ENCODE measurements around the gene MTG2. TPM values are rescaled to one million over a fixed set of nuclear protein-coding genes. Genes with fewer than 3 reads are reported as not detected.

The MTG2 gene
- total and polyA plus RNA-seq, 2 of the 13 experiments (the other 11 are each of a cell fraction or from before 2014, with no cell fraction given) = 20.4 to 37.8 TPM

DNA sequence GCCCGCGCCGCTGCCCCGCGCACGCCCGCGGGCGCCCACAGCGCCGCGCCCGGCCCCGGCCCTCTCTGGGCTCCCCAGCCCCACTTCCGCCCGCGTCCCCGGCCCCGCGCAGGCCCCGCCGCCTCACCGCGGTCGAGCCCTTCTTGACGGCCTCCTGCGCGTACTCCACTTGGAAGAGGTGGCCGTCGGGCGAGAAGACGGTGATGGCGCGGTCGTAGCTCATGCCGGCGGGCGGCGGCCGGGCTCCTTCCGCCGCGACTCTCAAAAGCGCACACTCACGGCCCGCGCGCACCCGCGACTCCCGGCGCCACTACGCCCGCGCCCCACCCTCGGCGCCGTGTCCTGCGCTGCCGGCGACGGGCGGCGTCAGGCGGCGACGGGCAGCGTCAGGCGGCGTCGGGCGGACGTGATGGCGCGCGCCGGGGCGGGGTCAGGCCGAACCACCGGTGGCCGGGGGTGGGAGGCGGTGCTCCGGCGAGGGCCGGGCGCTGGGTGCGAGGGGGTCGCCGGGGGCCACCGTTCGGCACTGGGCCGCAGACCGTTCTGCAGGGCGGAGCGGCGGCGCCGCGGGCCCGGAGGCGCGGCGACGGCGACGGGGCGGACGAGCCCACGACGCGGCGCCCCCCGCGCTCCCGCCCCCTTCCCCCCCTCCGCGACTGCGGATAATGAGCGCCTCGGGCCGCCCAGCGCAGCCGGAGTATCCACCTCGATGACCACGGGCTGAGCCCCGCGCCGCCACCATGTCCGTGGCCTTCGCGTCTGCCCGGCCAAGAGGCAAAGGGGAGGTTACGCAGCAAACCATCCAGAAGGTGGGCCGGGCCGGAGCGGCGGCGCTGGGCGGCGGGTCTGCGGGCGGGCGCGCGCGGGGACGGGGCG lies 39.5 kb upstream of the MTG2 start, which contains the start of the genes PSMA7 and SS18L1 (continued):
- TF ChIP-seq, protein P1, sequence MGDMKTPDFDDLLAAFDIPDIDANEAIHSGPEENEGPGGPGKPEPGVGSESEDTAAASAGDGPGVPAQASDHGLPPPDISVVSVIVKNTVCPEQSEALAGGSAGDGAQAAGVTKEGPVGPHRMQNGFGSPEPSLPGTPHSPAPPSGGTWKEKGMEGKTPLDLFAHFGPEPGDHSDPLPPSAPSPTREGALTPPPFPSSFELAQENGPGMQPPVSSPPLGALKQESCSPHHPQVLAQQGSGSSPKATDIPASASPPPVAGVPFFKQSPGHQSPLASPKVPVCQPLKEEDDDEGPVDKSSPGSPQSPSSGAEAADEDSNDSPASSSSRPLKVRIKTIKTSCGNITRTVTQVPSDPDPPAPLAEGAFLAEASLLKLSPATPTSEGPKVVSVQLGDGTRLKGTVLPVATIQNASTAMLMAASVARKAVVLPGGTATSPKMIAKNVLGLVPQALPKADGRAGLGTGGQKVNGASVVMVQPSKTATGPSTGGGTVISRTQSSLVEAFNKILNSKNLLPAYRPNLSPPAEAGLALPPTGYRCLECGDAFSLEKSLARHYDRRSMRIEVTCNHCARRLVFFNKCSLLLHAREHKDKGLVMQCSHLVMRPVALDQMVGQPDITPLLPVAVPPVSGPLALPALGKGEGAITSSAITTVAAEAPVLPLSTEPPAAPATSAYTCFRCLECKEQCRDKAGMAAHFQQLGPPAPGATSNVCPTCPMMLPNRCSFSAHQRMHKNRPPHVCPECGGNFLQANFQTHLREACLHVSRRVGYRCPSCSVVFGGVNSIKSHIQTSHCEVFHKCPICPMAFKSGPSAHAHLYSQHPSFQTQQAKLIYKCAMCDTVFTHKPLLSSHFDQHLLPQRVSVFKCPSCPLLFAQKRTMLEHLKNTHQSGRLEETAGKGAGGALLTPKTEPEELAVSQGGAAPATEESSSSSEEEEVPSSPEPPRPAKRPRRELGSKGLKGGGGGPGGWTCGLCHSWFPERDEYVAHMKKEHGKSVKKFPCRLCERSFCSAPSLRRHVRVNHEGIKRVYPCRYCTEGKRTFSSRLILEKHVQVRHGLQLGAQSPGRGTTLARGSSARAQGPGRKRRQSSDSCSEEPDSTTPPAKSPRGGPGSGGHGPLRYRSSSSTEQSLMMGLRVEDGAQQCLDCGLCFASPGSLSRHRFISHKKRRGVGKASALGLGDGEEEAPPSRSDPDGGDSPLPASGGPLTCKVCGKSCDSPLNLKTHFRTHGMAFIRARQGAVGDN (CRISPR knock-in tag; IDR thresholded peaks at IDR 0.05) = peak; percentile 82
- TF ChIP-seq MAFG (CRISPR knock-in tag; IDR thresholded peaks at IDR 0.05) (no peak), ZNF713 (CRISPR knock-in tag; IDR thresholded peaks at IDR 0.05) (no peak), KMT2B (CRISPR knock-in tag; IDR thresholded peaks at IDR 0.05) (peak; percentile 80; the same call in 1 of the 2 replicates), ZNF337 (CRISPR knock-in tag; IDR thresholded peaks at IDR 0.05; ENCODE audit: borderline replicate concordance, low read depth) (no peak), ZNF720 (CRISPR knock-in tag; IDR thresholded peaks at IDR 0.05) (no peak; the same call in 1 of the 2 replicates), ARID5B (CRISPR knock-in tag; IDR thresholded peaks at IDR 0.05) (peak; percentile 65), ZNF441 (CRISPR knock-in tag; IDR thresholded peaks at IDR 0.05; ENCODE audit: borderline replicate concordance) (no peak; the same call in 1 of the 2 replicates), ZNF510 (CRISPR knock-in tag; IDR thresholded peaks at IDR 0.05; ENCODE audit: low read depth) (no peak; the same call in 1 of the 2 replicates), ZBTB1 (CRISPR knock-in tag; IDR thresholded peaks at IDR 0.05; ENCODE audit: borderline replicate concordance) (no peak), KLF16 (CRISPR knock-in tag; IDR thresholded peaks at IDR 0.05) (peak in 1 of 2 experiments; percentile 76; a peak in 2 of 4 replicates), MEIS1 (CRISPR knock-in tag; IDR thresholded peaks at IDR 0.05; ENCODE audit: borderline replicate concordance) (peak; percentile 44), NCOA1 (CRISPR knock-in tag; IDR thresholded peaks at IDR 0.05) (no peak), ONECUT2 (CRISPR knock-in tag; IDR thresholded peaks at IDR 0.05) (no peak), TEAD3 (CRISPR knock-in tag; optimal IDR thresholded peaks at IDR 0.05; ENCODE audit: borderline replicate concordance) (peak; percentile 51), ZNF124 (CRISPR knock-in tag; IDR thresholded peaks at IDR 0.05) (peak; percentile 66), GLI4 (CRISPR knock-in tag; IDR thresholded peaks at IDR 0.05; ENCODE audit: borderline replicate concordance) (peak; percentile 73; the same call in 1 of the 2 replicates)
- TF ChIP-seq, protein P2, sequence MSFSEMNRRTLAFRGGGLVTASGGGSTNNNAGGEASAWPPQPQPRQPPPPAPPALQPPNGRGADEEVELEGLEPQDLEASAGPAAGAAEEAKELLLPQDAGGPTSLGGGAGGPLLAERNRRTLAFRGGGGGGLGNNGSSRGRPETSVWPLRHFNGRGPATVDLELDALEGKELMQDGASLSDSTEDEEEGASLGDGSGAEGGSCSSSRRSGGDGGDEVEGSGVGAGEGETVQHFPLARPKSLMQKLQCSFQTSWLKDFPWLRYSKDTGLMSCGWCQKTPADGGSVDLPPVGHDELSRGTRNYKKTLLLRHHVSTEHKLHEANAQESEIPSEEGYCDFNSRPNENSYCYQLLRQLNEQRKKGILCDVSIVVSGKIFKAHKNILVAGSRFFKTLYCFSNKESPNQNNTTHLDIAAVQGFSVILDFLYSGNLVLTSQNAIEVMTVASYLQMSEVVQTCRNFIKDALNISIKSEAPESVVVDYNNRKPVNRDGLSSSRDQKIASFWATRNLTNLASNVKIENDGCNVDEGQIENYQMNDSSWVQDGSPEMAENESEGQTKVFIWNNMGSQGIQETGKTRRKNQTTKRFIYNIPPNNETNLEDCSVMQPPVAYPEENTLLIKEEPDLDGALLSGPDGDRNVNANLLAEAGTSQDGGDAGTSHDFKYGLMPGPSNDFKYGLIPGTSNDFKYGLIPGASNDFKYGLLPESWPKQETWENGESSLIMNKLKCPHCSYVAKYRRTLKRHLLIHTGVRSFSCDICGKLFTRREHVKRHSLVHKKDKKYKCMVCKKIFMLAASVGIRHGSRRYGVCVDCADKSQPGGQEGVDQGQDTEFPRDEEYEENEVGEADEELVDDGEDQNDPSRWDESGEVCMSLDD (CRISPR knock-in tag; IDR thresholded peaks at IDR 0.05; ENCODE audit: borderline replicate concordance) = no peak

All from HepG2 (cell line).